Measurements from ENCODE around the gene SIRT2.

- TF ChIP-seq CTCF (IDR thresholded peaks at IDR 0.05; ENCODE audit: low read depth, low read length) (no peak), POLR2A (IDR thresholded peaks at IDR 0.05; ENCODE audit: extremely low read depth, insufficient read length) (no peak), MAX (IDR thresholded peaks at IDR 0.05; ENCODE audit: low read depth, low read length) (no peak)
These were observed 8.7 kb downstream of the SIRT2 start for GRCh38 chr19:38890686-38891085.

All from NB4 (cell line).